Astrocyte of the hippocampus (primary cell): ENCODE results near the gene XXYLT1.
"Not testable (repeated sequence)": the region's sequence is repeated elsewhere in the genome, so short reads cannot be mapped to it uniquely, and the experiment has no call there.

Experiments used
- DNase-seq: peaks from one replicate; pipeline ENCODE4 v3.0.0; 2011; ENCODE audit warnings: low read depth, low spot score

The XXYLT1 gene

GRCh38 chr3:195064300-195064931 is 206.5 kb downstream of the XXYLT1 start:
- DNase-seq: no peak

- DNase-seq: no peak
These were observed 207.3 kb downstream of the XXYLT1 start for GRCh38 chr3:195063581-195064193.

- DNase-seq: no peak
These were observed 208.0 kb downstream of the XXYLT1 start for GRCh38 chr3:195062866-195063540.

- DNase-seq: no peak
These were observed 209.0 kb downstream of the XXYLT1 start for GRCh38 chr3:195061756-195062655.

- no peak for DNase-seq
These were observed 210.2 kb downstream of the XXYLT1 start for GRCh38 chr3:195060531-195061291.

- DNase-seq: no peak
These were observed 210.8 kb downstream of the XXYLT1 start for GRCh38 chr3:195060217-195060481.

GRCh38 chr3:195059471-195060216 is 211.3 kb downstream of the XXYLT1 start:
- DNase-seq: no peak

- DNase-seq: no peak
These were observed 212.0 kb downstream of the XXYLT1 start for GRCh38 chr3:195059006-195059350.

GRCh38 chr3:195058336-195059005 is 212.5 kb downstream of the XXYLT1 start:
- no peak for DNase-seq

GRCh38 chr3:195057716-195058115 is 213.2 kb downstream of the XXYLT1 start:
- no peak for DNase-seq

- DNase-seq: no peak
These were observed 214.5 kb downstream of the XXYLT1 start for GRCh38 chr3:195056506-195056905.

GRCh38 chr3:195054311-195054710 is 216.6 kb downstream of the XXYLT1 start:
- DNase-seq: no peak

GRCh38 chr3:195052939-195053338 is 218.0 kb downstream of the XXYLT1 start:
- no peak for DNase-seq

GRCh38 chr3:195050296-195050695 is 220.7 kb downstream of the XXYLT1 start:
- not testable (repeated sequence) for DNase-seq

- DNase-seq: no peak
These were observed 222.7 kb downstream of the XXYLT1 start for GRCh38 chr3:195048059-195048905.

GRCh38 chr3:195047536-195047935 is 223.4 kb downstream of the XXYLT1 start:
- no peak for DNase-seq

GRCh38 chr3:195046441-195046840 is 224.5 kb downstream of the XXYLT1 start:
- no peak for DNase-seq

GRCh38 chr3:195045481-195046210 is 225.3 kb downstream of the XXYLT1 start:
- DNase-seq: no peak

- DNase-seq: no peak
These were observed 226.5 kb downstream of the XXYLT1 start for GRCh38 chr3:195044411-195044810.
